PFSK-1 (cell line): ENCODE results near the gene TAX1BP3.

Experiments
- FOXP2 ChIP-seq: optimal IDR thresholded peaks from 2 replicates; pipeline ENCODE3; 2011; ENCODE audit warnings: borderline replicate concordance, control low read depth, inconsistent platforms; ENCODE audit not compliant: insufficient read depth; ENCODE audit errors: extremely low read length, extremely low read depth
- POLR2AphosphoS5 ChIP-seq: IDR thresholded peaks from 2 replicates; pipeline ENCODE4 v1.6.1; 2012; ENCODE audit warnings: low read depth, mild to moderate bottlenecking, control low read depth, low read length, moderate library complexity
- REST ChIP-seq, 2 experiments: IDR thresholded peaks; 2 replicates each; pipeline versions ENCODE4 v1.6.1 to v1.8.0; 2011 to 2012; ENCODE audit warnings: low read depth in 2 of 2, low read length in 2 of 2, control low read depth in 1 of 2, inconsistent platforms in 1 of 2, mild to moderate bottlenecking in 1 of 2, moderate library complexity in 1 of 2; ENCODE audit not compliant: insufficient read depth in 1 of 2
- SIN3A ChIP-seq: IDR thresholded peaks from 2 replicates; pipeline ENCODE4 v1.6.1; 2012; ENCODE audit warnings: mild to moderate bottlenecking, low read length, moderate library complexity, borderline replicate concordance; ENCODE audit not compliant: insufficient read depth
- TAF1 ChIP-seq: IDR thresholded peaks from 2 replicates; pipeline ENCODE4 v1.6.1; 2012; ENCODE audit warnings: low read length, control low read depth, borderline replicate concordance; ENCODE audit not compliant: insufficient read depth

GRCh38 chr17:3668279-3669084 lies at the start of gene TAX1BP3, which contains the start of gene EMC6:
- peak; percentile 91 for TF ChIP-seq POLR2AphosphoS5
- TF ChIP-seq SIN3A, result no peak
- TF ChIP-seq REST (IDR thresholded peaks at IDR 0.05; ENCODE audit: insufficient read depth in 1 of 2, low read depth in 2 of 2, low read length in 2 of 2), result peak; percentile 39 to 60; a peak in 2 of 4 replicates
- peak; percentile 99 for TF ChIP-seq TAF1
- TF ChIP-seq FOXP2, result peak; percentile 62
